ENCODE results near the gene TPSG1. TPM values are rescaled to one million over a fixed set of nuclear protein-coding genes. Genes with fewer than 3 reads are reported as not detected.

Gene TPSG1
- total and polyA plus RNA-seq, 2 of the 13 experiments (the other 11 are each of a cell fraction or from before 2014, with no cell fraction given) = not detected

DNA sequence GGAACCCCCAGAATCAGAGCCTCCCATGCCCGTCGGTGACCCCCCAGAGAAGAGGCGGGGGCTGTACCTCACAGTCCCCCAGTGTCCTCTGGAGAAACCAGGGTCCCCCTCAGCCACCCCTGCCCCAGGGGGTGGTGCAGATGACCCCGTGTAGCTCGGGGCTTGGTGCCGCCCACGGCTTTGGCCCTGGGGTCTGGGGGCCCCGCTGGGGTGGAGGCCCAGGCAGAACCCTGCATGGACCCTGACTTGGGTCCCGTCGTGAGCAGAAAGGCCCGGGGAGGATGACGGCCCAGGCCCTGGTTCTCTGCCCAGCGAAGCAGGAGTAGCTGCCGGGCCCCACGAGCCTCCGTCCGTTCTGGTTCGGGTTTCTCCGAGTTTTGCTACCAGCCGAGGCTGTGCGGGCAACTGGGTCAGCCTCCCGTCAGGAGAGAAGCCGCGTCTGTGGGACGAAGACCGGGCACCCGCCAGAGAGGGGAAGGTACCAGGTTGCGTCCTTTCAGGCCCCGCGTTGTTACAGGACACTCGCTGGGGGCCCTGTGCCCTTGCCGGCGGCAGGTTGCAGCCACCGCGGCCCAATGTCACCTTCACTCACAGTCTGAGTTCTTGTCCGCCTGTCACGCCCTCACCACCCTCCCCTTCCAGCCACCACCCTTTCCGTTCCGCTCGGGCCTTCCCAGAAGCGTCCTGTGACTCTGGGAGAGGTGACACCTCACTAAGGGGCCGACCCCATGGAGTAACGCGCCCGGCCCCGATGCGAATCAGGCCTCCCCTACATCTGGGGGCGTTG lies 4.0 kb downstream of the TPSG1 start (continued):
- TF ChIP-seq, protein P1, sequence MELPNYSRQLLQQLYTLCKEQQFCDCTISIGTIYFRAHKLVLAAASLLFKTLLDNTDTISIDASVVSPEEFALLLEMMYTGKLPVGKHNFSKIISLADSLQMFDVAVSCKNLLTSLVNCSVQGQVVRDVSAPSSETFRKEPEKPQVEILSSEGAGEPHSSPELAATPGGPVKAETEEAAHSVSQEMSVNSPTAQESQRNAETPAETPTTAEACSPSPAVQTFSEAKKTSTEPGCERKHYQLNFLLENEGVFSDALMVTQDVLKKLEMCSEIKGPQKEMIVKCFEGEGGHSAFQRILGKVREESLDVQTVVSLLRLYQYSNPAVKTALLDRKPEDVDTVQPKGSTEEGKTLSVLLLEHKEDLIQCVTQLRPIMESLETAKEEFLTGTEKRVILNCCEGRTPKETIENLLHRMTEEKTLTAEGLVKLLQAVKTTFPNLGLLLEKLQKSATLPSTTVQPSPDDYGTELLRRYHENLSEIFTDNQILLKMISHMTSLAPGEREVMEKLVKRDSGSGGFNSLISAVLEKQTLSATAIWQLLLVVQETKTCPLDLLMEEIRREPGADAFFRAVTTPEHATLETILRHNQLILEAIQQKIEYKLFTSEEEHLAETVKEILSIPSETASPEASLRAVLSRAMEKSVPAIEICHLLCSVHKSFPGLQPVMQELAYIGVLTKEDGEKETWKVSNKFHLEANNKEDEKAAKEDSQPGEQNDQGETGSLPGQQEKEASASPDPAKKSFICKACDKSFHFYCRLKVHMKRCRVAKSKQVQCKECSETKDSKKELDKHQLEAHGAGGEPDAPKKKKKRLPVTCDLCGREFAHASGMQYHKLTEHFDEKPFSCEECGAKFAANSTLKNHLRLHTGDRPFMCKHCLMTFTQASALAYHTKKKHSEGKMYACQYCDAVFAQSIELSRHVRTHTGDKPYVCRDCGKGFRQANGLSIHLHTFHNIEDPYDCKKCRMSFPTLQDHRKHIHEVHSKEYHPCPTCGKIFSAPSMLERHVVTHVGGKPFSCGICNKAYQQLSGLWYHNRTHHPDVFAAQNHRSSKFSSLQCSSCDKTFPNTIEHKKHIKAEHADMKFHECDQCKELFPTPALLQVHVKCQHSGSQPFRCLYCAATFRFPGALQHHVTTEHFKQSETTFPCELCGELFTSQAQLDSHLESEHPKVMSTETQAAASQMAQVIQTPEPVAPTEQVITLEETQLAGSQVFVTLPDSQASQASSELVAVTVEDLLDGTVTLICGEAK (IDR thresholded peaks at IDR 0.05) = no peak
- TF ChIP-seq, protein P1 (CRISPR knock-in tag; IDR thresholded peaks at IDR 0.05) = no peak
- no peak for TF ChIP-seq IRX3 (CRISPR knock-in tag; IDR thresholded peaks at IDR 0.05; ENCODE audit: borderline replicate concordance, low read depth)
- TF ChIP-seq FLYWCH1 (CRISPR knock-in tag; IDR thresholded peaks at IDR 0.05) = no peak
- TF ChIP-seq JUND (CRISPR knock-in tag; IDR thresholded peaks at IDR 0.05) = no peak
- TF ChIP-seq SUZ12 (IDR thresholded peaks at IDR 0.05; ENCODE audit: low read depth, low read length) = no peak
- no peak for TF ChIP-seq KLF12 (CRISPR knock-in tag; IDR thresholded peaks at IDR 0.05; ENCODE audit: borderline replicate concordance)
- TF ChIP-seq SOX5 (CRISPR knock-in tag; IDR thresholded peaks at IDR 0.05; ENCODE audit: borderline replicate concordance) = no peak
- no peak for TF ChIP-seq ZNF737 (CRISPR knock-in tag; IDR thresholded peaks at IDR 0.05; ENCODE audit: borderline replicate concordance)
- TF ChIP-seq, protein P2, sequence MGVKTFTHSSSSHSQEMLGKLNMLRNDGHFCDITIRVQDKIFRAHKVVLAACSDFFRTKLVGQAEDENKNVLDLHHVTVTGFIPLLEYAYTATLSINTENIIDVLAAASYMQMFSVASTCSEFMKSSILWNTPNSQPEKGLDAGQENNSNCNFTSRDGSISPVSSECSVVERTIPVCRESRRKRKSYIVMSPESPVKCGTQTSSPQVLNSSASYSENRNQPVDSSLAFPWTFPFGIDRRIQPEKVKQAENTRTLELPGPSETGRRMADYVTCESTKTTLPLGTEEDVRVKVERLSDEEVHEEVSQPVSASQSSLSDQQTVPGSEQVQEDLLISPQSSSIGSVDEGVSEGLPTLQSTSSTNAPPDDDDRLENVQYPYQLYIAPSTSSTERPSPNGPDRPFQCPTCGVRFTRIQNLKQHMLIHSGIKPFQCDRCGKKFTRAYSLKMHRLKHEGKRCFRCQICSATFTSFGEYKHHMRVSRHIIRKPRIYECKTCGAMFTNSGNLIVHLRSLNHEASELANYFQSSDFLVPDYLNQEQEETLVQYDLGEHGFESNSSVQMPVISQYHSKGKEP (CRISPR knock-in tag; IDR thresholded peaks at IDR 0.05) = no peak
- TF ChIP-seq GPN1 (CRISPR knock-in tag; IDR thresholded peaks at IDR 0.05; ENCODE audit: borderline replicate concordance) = no peak
- no peak for TF ChIP-seq ZNF430 (CRISPR knock-in tag; IDR thresholded peaks at IDR 0.05)
- no peak for TF ChIP-seq POLR2AphosphoS5 (IDR thresholded peaks at IDR 0.05; ENCODE audit: low read depth, low read length)
- no peak for TF ChIP-seq ZNF335 (CRISPR knock-in tag; IDR thresholded peaks at IDR 0.05)
- TF ChIP-seq PRPF4 (IDR thresholded peaks at IDR 0.05; ENCODE audit: low read depth, low read length, poor library complexity, severe bottlenecking) = no peak
- no peak for TF ChIP-seq ZNF446 (CRISPR knock-in tag; IDR thresholded peaks at IDR 0.05)
- TF ChIP-seq ZNF337 (CRISPR knock-in tag; IDR thresholded peaks at IDR 0.05; ENCODE audit: borderline replicate concordance, low read depth) = no peak

Measured in HepG2 (cell line).